Measurements from ENCODE around the gene METTL24. TPM values are rescaled to one million over a fixed set of nuclear protein-coding genes. Genes with fewer than 3 reads are reported as not detected.
"Not testable (repeated sequence)": the region's sequence is repeated elsewhere in the genome, so short reads cannot be mapped to it uniquely, and the experiment has no call there.

METTL24 gene
- total RNA-seq, 4 donors from 2014 or later = not detected

- DNase-seq (no peak), ATAC-seq (no peak)
- Histone ChIP-seq H3K27me3 (no peaks in the 10 kb centered on the region), H3K9me3 (no peaks in the 10 kb centered on the region), H3K4me1 (no peaks in the 10 kb centered on the region), H3K4me3 (no peak overlapping the region), H3K27ac (no peak overlapping the region), H3K36me3 (no peaks in the 10 kb centered on the region)
- TF ChIP-seq, protein P1, sequence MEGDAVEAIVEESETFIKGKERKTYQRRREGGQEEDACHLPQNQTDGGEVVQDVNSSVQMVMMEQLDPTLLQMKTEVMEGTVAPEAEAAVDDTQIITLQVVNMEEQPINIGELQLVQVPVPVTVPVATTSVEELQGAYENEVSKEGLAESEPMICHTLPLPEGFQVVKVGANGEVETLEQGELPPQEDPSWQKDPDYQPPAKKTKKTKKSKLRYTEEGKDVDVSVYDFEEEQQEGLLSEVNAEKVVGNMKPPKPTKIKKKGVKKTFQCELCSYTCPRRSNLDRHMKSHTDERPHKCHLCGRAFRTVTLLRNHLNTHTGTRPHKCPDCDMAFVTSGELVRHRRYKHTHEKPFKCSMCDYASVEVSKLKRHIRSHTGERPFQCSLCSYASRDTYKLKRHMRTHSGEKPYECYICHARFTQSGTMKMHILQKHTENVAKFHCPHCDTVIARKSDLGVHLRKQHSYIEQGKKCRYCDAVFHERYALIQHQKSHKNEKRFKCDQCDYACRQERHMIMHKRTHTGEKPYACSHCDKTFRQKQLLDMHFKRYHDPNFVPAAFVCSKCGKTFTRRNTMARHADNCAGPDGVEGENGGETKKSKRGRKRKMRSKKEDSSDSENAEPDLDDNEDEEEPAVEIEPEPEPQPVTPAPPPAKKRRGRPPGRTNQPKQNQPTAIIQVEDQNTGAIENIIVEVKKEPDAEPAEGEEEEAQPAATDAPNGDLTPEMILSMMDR (IDR thresholded peaks at IDR 0.05 in 4 of 5, conservative IDR thresholded peaks at IDR 0.05 in 1 of 5) = no peak
- no peak for TF ChIP-seq POLR2A (IDR thresholded peaks at IDR 0.05)
- in situ Hi-C loops (cut with MboI; ENCODE audit: low sequenced_read_pairs in 4 of 4) = no loop called here
- intact Hi-C loops (cut with DNase I; ENCODE audit: low total_unique reads) = no loop called here
Measured at GRCh38 chr6:110315207-110315868, 42.8 kb downstream of the METTL24 start.

DNA sequence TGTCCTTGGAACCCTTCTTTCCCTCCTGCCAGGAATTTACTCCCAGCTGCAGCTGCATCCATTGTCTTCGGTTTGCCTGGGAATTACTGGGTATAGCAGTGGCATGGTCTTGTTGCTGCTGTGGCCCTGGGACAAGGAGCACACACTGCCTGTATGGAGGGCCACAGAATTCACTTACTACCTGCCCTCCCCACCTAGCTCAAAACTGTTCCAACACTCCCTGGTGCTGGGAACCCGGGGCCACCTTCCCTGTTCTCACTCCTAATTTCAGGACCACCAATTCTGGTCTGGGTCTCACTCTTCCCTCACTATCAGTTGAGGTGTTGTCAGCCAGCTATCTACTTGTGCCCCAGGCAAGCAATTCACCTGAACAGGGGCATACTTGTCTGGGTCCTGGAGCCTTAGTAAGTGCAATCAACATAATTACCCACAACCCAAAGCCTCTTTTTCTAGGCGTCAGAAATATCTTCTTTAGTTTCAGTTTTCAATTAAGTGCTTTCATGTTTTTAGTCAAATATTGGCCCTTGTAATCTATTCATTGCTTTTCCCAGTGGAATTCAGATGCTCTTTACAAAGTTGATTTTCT lies 47.2 kb downstream of the METTL24 start:
- H3K4me3 ChIP-seq = no peak overlapping the region
- no peak for DNase-seq
- H3K9me3 ChIP-seq = no peaks in the 10 kb centered on the region
- no peak for TF ChIP-seq POLR2A (IDR thresholded peaks at IDR 0.05)
- TF ChIP-seq, protein P1 (IDR thresholded peaks at IDR 0.05 in 4 of 5, conservative IDR thresholded peaks at IDR 0.05 in 1 of 5) = no peak
- H3K27ac ChIP-seq = no peak overlapping the region
- no peaks in the 10 kb centered on the region for H3K4me1 ChIP-seq
- H3K36me3 ChIP-seq = no peaks in the 10 kb centered on the region
- H3K27me3 ChIP-seq = no peaks in the 10 kb centered on the region
- intact Hi-C loops (cut with DNase I; ENCODE audit: low total_unique reads) (no loop called here), in situ Hi-C loops (cut with MboI; ENCODE audit: low sequenced_read_pairs in 4 of 4) (no loop called here)
- ATAC-seq = no peak

DNA sequence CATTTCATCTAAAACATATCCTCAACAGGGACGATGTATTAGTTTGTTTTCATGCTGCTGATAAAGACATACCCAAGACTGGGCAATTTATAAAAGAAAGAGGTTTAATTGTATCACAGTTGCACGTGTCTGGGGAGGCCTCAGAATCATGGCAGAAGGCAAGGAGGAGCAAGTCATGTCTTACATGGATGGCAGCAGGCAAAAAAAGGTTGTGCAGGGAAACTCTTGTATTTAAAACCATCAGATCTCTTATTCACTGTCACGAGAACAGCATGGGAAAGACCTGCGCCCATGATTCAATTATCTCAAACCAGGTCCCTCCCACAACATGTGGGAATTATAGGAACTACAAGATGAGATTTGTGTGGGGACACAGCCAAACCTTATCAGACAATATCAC lies 48.7 kb downstream of the METTL24 start:
- ATAC-seq; in situ Hi-C loops (cut with MboI; ENCODE audit: low sequenced_read_pairs in 4 of 4); DNase-seq; H3K27ac ChIP-seq; H3K9me3 ChIP-seq; H3K36me3 ChIP-seq; H3K27me3 ChIP-seq; H3K4me1 ChIP-seq; intact Hi-C loops (cut with DNase I; ENCODE audit: low total_unique reads); H3K4me3 ChIP-seq: not testable (repeated sequence)

DNA sequence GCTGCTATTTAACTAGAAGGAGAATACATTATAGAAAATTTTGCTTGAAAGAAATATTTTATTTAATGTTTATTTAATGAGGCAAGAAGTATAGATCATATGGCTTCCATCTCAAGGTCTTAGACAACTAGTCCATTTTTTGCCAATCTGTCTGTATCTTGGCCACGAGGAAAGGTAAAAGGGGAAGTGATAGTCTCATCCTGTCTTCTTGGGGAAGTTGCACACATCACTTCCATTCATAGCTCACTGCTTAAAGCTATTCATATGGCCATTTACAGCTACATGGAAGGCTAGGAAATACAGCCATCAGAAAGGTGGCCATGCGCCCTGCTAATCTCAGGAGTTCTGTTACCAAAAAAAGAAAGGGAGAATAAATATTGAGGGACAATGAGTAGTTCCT lies 50.8 kb downstream of the METTL24 start:
- intact Hi-C loops (cut with DNase I; ENCODE audit: low total_unique reads) = no loop called here
- Histone ChIP-seq H3K27ac (no peak overlapping the region), H3K4me3 (no peak overlapping the region), H3K9me3 (no peaks in the 10 kb centered on the region), H3K4me1 (no peaks in the 10 kb centered on the region), H3K27me3 (peaks cover 0 to 3% (median 0%) of the 10 kb centered on the region in 3 donors), H3K36me3 (no peaks in the 10 kb centered on the region)
- no peak for ATAC-seq
- no peak for DNase-seq
- in situ Hi-C loops (cut with MboI; ENCODE audit: low sequenced_read_pairs in 4 of 4) = no loop called here
- TF ChIP-seq POLR2A (IDR thresholded peaks at IDR 0.05) = no peak
- TF ChIP-seq, protein P1 (IDR thresholded peaks at IDR 0.05 in 4 of 5, conservative IDR thresholded peaks at IDR 0.05 in 1 of 5) = no peak

DNA sequence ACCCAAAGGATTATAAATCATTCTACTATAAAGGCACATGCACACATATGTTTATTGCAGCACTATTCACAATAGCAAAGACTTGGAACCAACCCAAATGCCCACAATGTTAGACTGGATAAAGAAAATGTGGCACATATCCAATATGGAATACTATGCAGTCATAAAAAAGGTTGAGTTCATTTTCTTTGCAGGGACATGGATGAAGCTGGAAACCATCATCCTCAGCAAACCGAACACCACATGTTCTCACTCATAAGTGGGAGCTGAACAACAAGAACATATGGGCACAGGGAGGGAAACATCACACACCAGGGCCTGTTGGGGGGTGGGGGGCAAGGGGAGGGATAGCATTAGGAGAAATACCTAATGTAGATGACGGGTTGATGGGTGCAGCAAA lies 52.3 kb downstream of the METTL24 start:
- ATAC-seq; H3K9me3 ChIP-seq; in situ Hi-C loops (cut with MboI; ENCODE audit: low sequenced_read_pairs in 4 of 4): not testable (repeated sequence)

GRCh38 chr6:110303692-110304091 lies 54.5 kb downstream of the METTL24 start:
- intact Hi-C loops (cut with DNase I; ENCODE audit: low total_unique reads); H3K27me3 ChIP-seq; H3K9me3 ChIP-seq; in situ Hi-C loops (cut with MboI; ENCODE audit: low sequenced_read_pairs in 4 of 4); H3K27ac ChIP-seq; H3K36me3 ChIP-seq; H3K4me1 ChIP-seq; ATAC-seq; DNase-seq; H3K4me3 ChIP-seq: not testable (repeated sequence)

More for the DNA sequence above, 52.3 kb downstream of the METTL24 start:
- intact Hi-C loops (cut with DNase I; ENCODE audit: low total_unique reads); H3K4me3 ChIP-seq; H3K27ac ChIP-seq; H3K4me1 ChIP-seq; DNase-seq; H3K27me3 ChIP-seq; H3K36me3 ChIP-seq: not testable (repeated sequence)
